ENCODE data around the gene GSTT2. TPM values are rescaled to one million over a fixed set of nuclear protein-coding genes. Genes with fewer than 3 reads are reported as not detected.

The GSTT2 gene
- total and polyA plus RNA-seq, 5 donors from 2014 or later = not detected

DNA sequence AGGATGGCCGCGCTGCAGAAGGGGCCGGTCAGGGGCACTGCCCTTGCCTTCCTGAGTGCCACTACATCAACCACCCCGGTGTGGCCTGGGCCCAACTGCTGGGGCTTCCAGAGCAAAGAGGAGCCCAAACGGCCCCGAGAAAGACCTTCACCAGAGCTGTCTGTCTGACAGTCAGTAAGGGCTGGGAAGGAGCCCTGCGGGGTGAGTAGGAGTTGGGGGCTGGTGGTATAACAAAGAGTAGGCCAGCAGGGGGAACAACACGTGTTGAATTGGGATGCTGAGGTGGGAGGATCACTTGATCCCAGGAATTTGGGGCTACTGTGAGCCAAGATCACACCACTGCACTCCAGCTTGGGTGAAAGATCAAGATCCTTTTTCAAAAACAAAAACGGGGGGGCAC, 21.4 kb downstream of the GSTT2 start:
- H3K27me3 ChIP-seq (ENCODE audit: control insufficient read depth, insufficient read depth, low read length) = no peaks in the 10 kb centered on the region
- no peak for ATAC-seq (ENCODE audit: low read depth in 2 of 2)
- H3K4me1 ChIP-seq (ENCODE audit: control insufficient read depth, insufficient read depth, low read length, poor library complexity, severe bottlenecking) = no peaks in the 10 kb centered on the region
- no peak for DNase-seq
- Mint-ChIP-seq H3K27ac (peak overlapping the region in 1 of 3 donors; percentile 49), H3K4me1 (peaks cover 0 to 6% (median 5%) of the 10 kb centered on the region in 4 donors), H3K27me3 (peaks cover 9% of the 10 kb centered on the region), H3K36me3 (no peaks in the 10 kb centered on the region), H3K4me3 (no peak overlapping the region), H3K9me3 (no peaks in the 10 kb centered on the region)
- no peak overlapping the region for H3K27ac ChIP-seq (ENCODE audit: insufficient read depth, low read length, poor library complexity, severe bottlenecking)
- H3K4me3 ChIP-seq (ENCODE audit: low read depth, low read length) = no peak overlapping the region
- H3K9me3 ChIP-seq (ENCODE audit: control insufficient read depth in 2 of 2, low read length in 2 of 2) = no peaks in the 10 kb centered on the region
- no peaks in the 10 kb centered on the region for H3K36me3 ChIP-seq (ENCODE audit: control insufficient read depth, insufficient read depth, low read length)

DNA sequence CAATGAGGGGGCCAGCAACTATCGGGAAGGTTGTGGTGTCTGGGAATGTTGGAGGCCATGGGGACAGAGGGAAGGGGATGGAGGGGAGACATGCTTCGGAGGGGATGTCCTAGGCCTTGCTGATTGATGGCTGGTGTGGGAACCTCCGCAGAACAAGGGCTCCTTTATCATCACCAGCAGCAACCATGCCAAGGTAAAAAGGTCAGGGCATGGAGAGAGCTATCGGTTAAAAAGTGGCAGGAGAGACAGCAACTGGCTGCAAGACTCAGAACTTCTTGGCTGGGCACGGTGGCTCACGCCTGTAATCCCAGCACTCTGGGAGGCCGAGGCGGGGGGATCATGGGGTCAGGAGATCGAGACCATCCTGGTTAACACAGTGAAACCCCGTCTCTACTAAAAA, 22.3 kb downstream of the GSTT2 start:
- no peak overlapping the region for H3K27ac ChIP-seq (ENCODE audit: insufficient read depth, low read length, poor library complexity, severe bottlenecking)
- Mint-ChIP-seq H3K4me3 (no peak overlapping the region), H3K27me3 (peaks cover 9% of the 10 kb centered on the region), H3K9me3 (no peaks in the 10 kb centered on the region), H3K36me3 (no peaks in the 10 kb centered on the region), H3K27ac (no peak overlapping the region), H3K4me1 (peaks cover 0 to 6% (median 4%) of the 10 kb centered on the region in 4 donors)
- no peak overlapping the region for H3K4me3 ChIP-seq (ENCODE audit: low read depth, low read length)
- no peaks in the 10 kb centered on the region for H3K4me1 ChIP-seq (ENCODE audit: control insufficient read depth, insufficient read depth, low read length, poor library complexity, severe bottlenecking)
- no peaks in the 10 kb centered on the region for H3K27me3 ChIP-seq (ENCODE audit: control insufficient read depth, insufficient read depth, low read length)
- no peaks in the 10 kb centered on the region for H3K9me3 ChIP-seq (ENCODE audit: control insufficient read depth in 2 of 2, low read length in 2 of 2)
- H3K36me3 ChIP-seq (ENCODE audit: control insufficient read depth, insufficient read depth, low read length) = no peaks in the 10 kb centered on the region
- DNase-seq = no peak
- ATAC-seq (ENCODE audit: low read depth in 2 of 2) = no peak

DNA sequence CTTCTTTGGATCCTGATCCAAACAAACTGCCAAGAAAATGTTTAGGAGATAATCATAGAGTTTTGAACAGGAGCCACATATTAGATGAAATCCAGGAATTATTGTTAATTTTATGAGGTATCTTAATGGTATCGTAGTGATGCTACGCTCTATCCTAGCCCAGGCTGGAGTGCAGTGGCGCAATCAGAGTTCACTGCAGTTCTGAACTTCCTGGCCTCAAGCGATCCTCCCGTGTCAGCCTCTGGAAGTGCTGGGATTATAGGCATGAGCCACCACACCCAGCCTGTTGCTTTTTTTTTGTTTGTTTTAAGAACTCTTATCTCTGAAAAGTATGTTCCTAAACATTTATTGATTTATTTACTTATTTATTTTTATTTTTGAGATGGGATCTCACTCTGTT, 22.9 kb downstream of the GSTT2 start:
- no peaks in the 10 kb centered on the region for H3K9me3 ChIP-seq (ENCODE audit: control insufficient read depth in 2 of 2, low read length in 2 of 2)
- H3K27ac ChIP-seq (ENCODE audit: insufficient read depth, low read length, poor library complexity, severe bottlenecking) = no peak overlapping the region
- ATAC-seq (ENCODE audit: low read depth in 2 of 2) (no peak), DNase-seq (no peak)
- no peaks in the 10 kb centered on the region for H3K27me3 ChIP-seq (ENCODE audit: control insufficient read depth, insufficient read depth, low read length)
- Mint-ChIP-seq H3K36me3 (no peaks in the 10 kb centered on the region), H3K27ac (no peak overlapping the region), H3K4me1 (peaks cover 0 to under 1% (median under 1%) of the 10 kb centered on the region in 4 donors), H3K27me3 (peaks cover 6% of the 10 kb centered on the region), H3K4me3 (no peak overlapping the region), H3K9me3 (no peaks in the 10 kb centered on the region)
- no peak overlapping the region for H3K4me3 ChIP-seq (ENCODE audit: low read depth, low read length)
- H3K36me3 ChIP-seq (ENCODE audit: control insufficient read depth, insufficient read depth, low read length) = no peaks in the 10 kb centered on the region
- no peaks in the 10 kb centered on the region for H3K4me1 ChIP-seq (ENCODE audit: control insufficient read depth, insufficient read depth, low read length, poor library complexity, severe bottlenecking)

DNA sequence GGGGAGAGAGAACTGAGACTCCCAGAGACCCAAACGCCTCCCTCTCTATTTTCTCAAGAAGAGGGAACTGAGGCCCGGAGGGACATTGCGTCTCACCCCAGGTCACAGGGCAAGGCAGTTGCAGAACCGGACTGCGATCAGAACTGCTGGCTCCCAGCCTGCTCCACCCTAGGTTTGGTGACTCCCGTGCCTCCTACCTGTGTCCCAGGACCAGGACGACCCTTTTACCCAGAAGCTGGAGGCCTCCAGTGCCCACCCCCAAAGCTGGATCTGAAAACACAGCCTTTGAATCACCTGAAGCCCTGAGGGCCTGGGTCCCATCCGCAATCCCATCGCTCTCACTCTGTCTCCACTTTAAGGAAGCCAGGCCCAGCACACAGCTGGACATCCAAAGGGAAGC, 24.0 kb downstream of the GSTT2 start:
- Mint-ChIP-seq H3K36me3 (no peaks in the 10 kb centered on the region), H3K27ac (no peak overlapping the region)

DNA sequence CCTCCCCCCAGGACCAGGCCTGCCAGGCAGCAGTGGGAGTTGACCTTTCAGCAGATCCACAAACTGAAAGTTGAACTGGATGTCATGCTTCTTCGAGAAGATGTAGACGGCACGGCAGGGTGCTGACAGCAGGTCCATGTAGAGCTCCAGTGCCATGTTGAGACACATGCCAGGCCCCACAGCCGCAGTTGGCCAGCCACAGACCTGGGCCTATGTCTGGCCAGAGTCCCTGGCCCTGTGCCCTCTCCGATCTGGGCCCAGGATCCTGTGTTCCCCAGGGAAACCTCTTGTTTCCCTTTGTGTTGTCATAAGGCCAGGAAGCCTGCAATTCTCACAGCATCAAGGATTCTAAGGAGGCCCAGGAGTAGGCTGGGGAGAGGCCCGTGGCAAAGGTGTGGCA, 25.3 kb downstream of the GSTT2 start, which contains the start of gene GSTT4:
Gene GSTT4, minus strand, starts transcription at position 253 of the 400 bp plus-strand sequence. Its CDS starts 97 bp downstream, at position 156.
- Mint-ChIP-seq H3K27me3 (peaks cover 4% of the 10 kb centered on the region), H3K4me1 (peaks cover 0 to 1% (median 0%) of the 10 kb centered on the region in 4 donors), H3K27ac (peak within 1 kb of the TSS in 1 of 3 donors; percentile 68), H3K36me3 (no peaks in the 10 kb centered on the region), H3K9me3 (no peaks in the 10 kb centered on the region), H3K4me3 (no peak within 1 kb of the TSS)
- DNase-seq (no peak), ATAC-seq (ENCODE audit: low read depth in 2 of 2) (no peak)
- no peaks in the 10 kb centered on the region for H3K4me1 ChIP-seq (ENCODE audit: control insufficient read depth, insufficient read depth, low read length, poor library complexity, severe bottlenecking)
- no peak within 1 kb of the TSS for H3K4me3 ChIP-seq (ENCODE audit: low read depth, low read length)
- H3K27ac ChIP-seq (ENCODE audit: insufficient read depth, low read length, poor library complexity, severe bottlenecking) = no peak within 1 kb of the TSS
- no peaks in the 10 kb centered on the region for H3K36me3 ChIP-seq (ENCODE audit: control insufficient read depth, insufficient read depth, low read length)
- no peaks in the 10 kb centered on the region for H3K27me3 ChIP-seq (ENCODE audit: control insufficient read depth, insufficient read depth, low read length)
- no peaks in the 10 kb centered on the region for H3K9me3 ChIP-seq (ENCODE audit: control insufficient read depth in 2 of 2, low read length in 2 of 2)

More for the DNA sequence above, 24.0 kb downstream of the GSTT2 start:
- no peaks in the 10 kb centered on the region for H3K36me3 ChIP-seq (ENCODE audit: control insufficient read depth, insufficient read depth, low read length)
- peaks cover 4% of the 10 kb centered on the region for H3K27me3 Mint-ChIP-seq
- H3K9me3 Mint-ChIP-seq = no peaks in the 10 kb centered on the region
- no peak overlapping the region for H3K27ac ChIP-seq (ENCODE audit: insufficient read depth, low read length, poor library complexity, severe bottlenecking)
- no peak for ATAC-seq (ENCODE audit: low read depth in 2 of 2)
- no peak overlapping the region for H3K4me3 Mint-ChIP-seq
- H3K27me3 ChIP-seq (ENCODE audit: control insufficient read depth, insufficient read depth, low read length) = no peaks in the 10 kb centered on the region
- H3K4me1 Mint-ChIP-seq = no peaks in the 10 kb centered on the region
- H3K9me3 ChIP-seq (ENCODE audit: control insufficient read depth in 2 of 2, low read length in 2 of 2) = no peaks in the 10 kb centered on the region
- no peaks in the 10 kb centered on the region for H3K4me1 ChIP-seq (ENCODE audit: control insufficient read depth, insufficient read depth, low read length, poor library complexity, severe bottlenecking)
- H3K4me3 ChIP-seq (ENCODE audit: low read depth, low read length) = no peak overlapping the region
- DNase-seq = no peak

DNA sequence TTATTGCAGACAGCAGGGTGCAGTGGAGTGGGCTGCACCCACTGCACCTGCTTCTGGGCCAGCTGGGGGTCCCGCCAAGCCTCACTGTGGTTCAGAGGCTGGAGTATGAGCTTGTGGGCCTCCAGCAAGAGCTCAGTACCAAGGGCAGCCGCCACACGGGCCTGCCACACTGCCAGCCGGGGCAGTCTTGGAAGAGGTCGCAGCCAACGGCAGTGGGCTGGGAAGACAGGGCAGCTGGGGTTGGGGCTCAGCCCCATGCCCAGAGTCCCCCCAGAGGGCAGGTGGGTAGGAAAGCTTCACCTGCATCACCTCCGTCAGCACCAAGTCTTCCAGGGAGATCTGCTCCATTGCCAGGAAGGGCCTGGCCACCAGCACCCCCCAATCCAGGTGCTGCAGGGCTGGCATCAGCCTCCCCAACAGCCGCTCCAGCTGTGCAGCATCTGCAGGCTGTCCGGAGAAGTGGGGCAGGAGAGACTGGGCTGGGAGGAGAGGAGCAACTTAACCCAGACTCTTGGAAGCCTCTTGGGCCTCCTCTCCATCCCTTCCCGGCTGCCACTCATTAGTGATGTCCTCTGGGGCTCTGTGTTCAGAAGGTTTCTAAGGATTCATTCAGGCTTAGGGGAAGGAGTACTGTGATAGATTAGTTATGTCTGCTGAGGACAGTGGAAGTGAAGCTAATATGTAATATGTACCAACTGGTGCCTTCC, 26.4 kb downstream of the GSTT2 start:
- Histone ChIP-seq H3K27ac (ENCODE audit: insufficient read depth, low read length, poor library complexity, severe bottlenecking) (no peak overlapping the region), H3K36me3 (ENCODE audit: control insufficient read depth, insufficient read depth, low read length) (no peaks in the 10 kb centered on the region), H3K27me3 (ENCODE audit: control insufficient read depth, insufficient read depth, low read length) (no peaks in the 10 kb centered on the region), H3K9me3 (ENCODE audit: control insufficient read depth in 2 of 2, low read length in 2 of 2) (no peaks in the 10 kb centered on the region), H3K4me1 (ENCODE audit: control insufficient read depth, insufficient read depth, low read length, poor library complexity, severe bottlenecking) (peaks cover 1% of the 10 kb centered on the region), H3K4me3 (ENCODE audit: low read depth, low read length) (no peak overlapping the region)
- H3K4me3 Mint-ChIP-seq = no peak overlapping the region
- peak overlapping the region in 2 of 3 donors; percentile 9 to 68 for H3K27ac Mint-ChIP-seq
- peaks cover 4% of the 10 kb centered on the region for H3K27me3 Mint-ChIP-seq
- H3K9me3 Mint-ChIP-seq = peaks cover 0 to 1% (median 0%) of the 10 kb centered on the region in 7 donors
- ATAC-seq (ENCODE audit: low read depth in 2 of 2) (no peak), DNase-seq (no peak)
- peaks cover 0 to 10% (median 1%) of the 10 kb centered on the region in 4 donors for H3K4me1 Mint-ChIP-seq
- H3K36me3 Mint-ChIP-seq = no peaks in the 10 kb centered on the region

DNA sequence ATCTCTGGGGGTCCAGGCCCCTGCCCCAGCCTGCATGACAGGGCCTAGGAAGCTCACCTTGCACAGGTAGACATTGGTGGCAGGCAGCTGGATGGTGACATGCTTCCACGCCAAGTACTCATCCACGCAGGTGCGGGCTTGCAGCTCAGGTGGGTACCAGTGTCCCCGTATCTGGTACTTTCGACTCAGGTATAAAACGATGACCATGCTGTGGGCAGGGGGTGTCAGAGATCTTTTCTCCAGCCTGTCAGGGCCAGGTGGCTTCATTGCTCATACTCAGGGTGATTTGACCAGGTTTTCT, 26.9 kb downstream of the GSTT2 start:
- peaks cover 3% of the 10 kb centered on the region for H3K27me3 Mint-ChIP-seq
- H3K27me3 ChIP-seq (ENCODE audit: control insufficient read depth, insufficient read depth, low read length) = no peaks in the 10 kb centered on the region
- H3K36me3 ChIP-seq (ENCODE audit: control insufficient read depth, insufficient read depth, low read length) = no peaks in the 10 kb centered on the region
- ATAC-seq (ENCODE audit: low read depth in 2 of 2) = no peak
- peaks cover 0 to 1% (median 0%) of the 10 kb centered on the region in 7 donors for H3K9me3 Mint-ChIP-seq
- H3K4me3 ChIP-seq (ENCODE audit: low read depth, low read length) = no peak overlapping the region
- no peak for DNase-seq
- peak overlapping the region in 1 of 3 donors; percentile 9 for H3K27ac Mint-ChIP-seq
- H3K27ac ChIP-seq (ENCODE audit: insufficient read depth, low read length, poor library complexity, severe bottlenecking) = no peak overlapping the region
- peaks cover 0 to 14% (median 1%) of the 10 kb centered on the region in 4 donors for H3K4me1 Mint-ChIP-seq
- H3K4me1 ChIP-seq (ENCODE audit: control insufficient read depth, insufficient read depth, low read length, poor library complexity, severe bottlenecking) = peaks cover 6% of the 10 kb centered on the region
- H3K36me3 Mint-ChIP-seq = no peaks in the 10 kb centered on the region
- H3K9me3 ChIP-seq (ENCODE audit: control insufficient read depth in 2 of 2, low read length in 2 of 2) = no peaks in the 10 kb centered on the region
- H3K4me3 Mint-ChIP-seq = no peak overlapping the region
